Stimulated activated CD8-positive, alpha-beta memory T cell treated with anti-CD3 and anti-CD28 coated beads, Interleukin-15, amount 100 ng/mL, for 48 hours (primary cell): Measurements from ENCODE around the gene CEP20.
"Not testable (repeated sequence)": the region's sequence is repeated elsewhere in the genome, so short reads cannot be mapped to it uniquely, and the experiment has no call there.

Experiments
- DNase-seq, 2 donors: peaks; one replicate each; pipeline ENCODE4 v3.0.0-alpha.2; 2020; ENCODE audit warnings: low read depth in 2 of 2

Gene CEP20

GRCh38 chr16:15888072-15888976 lies at the start of gene CEP20:
Gene CEP20, minus strand, starts transcription at chr16:15888603. Its CDS starts 18 bp downstream, at chr16:15888585.
- DNase-seq, result peak; percentile 99 to 100

GRCh38 chr16:15936809-15937208 lies 48.4 kb upstream of the CEP20 start:
- not testable (repeated sequence) for DNase-seq

- no peak for DNase-seq
Measured at GRCh38 chr16:15934991-15935390, 46.6 kb upstream of the CEP20 start.

- no peak for DNase-seq
Measured at GRCh38 chr16:15933781-15934180, 45.4 kb upstream of the CEP20 start.

- DNase-seq, result no peak
Measured at GRCh38 chr16:15932939-15933338, 44.5 kb upstream of the CEP20 start.

- no peak for DNase-seq
Measured at GRCh38 chr16:15928261-15929104, 40.1 kb upstream of the CEP20 start.

- DNase-seq, result no peak
Measured at GRCh38 chr16:15925631-15926030, 37.2 kb upstream of the CEP20 start.

GRCh38 chr16:15924996-15925395 lies 36.6 kb upstream of the CEP20 start:
- DNase-seq, result no peak

- DNase-seq, result no peak
Measured at GRCh38 chr16:15919331-15919730, 30.9 kb upstream of the CEP20 start.

GRCh38 chr16:15918314-15918713 lies 29.9 kb upstream of the CEP20 start:
- not testable (repeated sequence) for DNase-seq

- DNase-seq, result no peak
Measured at GRCh38 chr16:15916323-15916722, 27.9 kb upstream of the CEP20 start.

- DNase-seq, result no peak
Measured at GRCh38 chr16:15915555-15916081, 27.2 kb upstream of the CEP20 start.

GRCh38 chr16:15913046-15913698 lies 24.8 kb upstream of the CEP20 start:
- DNase-seq, result no peak

- DNase-seq, result no peak
Measured at GRCh38 chr16:15911198-15911597, 22.8 kb upstream of the CEP20 start.

GRCh38 chr16:15907863-15908478 lies 19.6 kb upstream of the CEP20 start:
- DNase-seq, result peak; percentile 17 to 52

GRCh38 chr16:15906439-15906838 lies 18.0 kb upstream of the CEP20 start:
- no peak for DNase-seq

- DNase-seq, result no peak
Measured at GRCh38 chr16:15903960-15904359, 15.6 kb upstream of the CEP20 start.

GRCh38 chr16:15900901-15901500 lies 12.6 kb upstream of the CEP20 start:
- DNase-seq, result no peak

GRCh38 chr16:15900357-15900756 lies 12.0 kb upstream of the CEP20 start:
- DNase-seq, result no peak

- DNase-seq, result peak; percentile 36 to 45
Measured at GRCh38 chr16:15899538-15900100, 11.2 kb upstream of the CEP20 start.

GRCh38 chr16:15898654-15899053 lies 10.3 kb upstream of the CEP20 start:
- no peak for DNase-seq
